Memory B cell (primary cell): ENCODE results near the gene AMD1.

Experiments
- ATAC-seq: fragments of 150-1000 bp; cut with Tn5 transposase; 2 replicates; pipeline ENCODE4 v1.10.0; 2021; ENCODE audit warnings: low read depth, mild to moderate bottlenecking, moderate library complexity
- DNase-seq, 2 donors: peaks; one replicate each; pipeline ENCODE4 v3.0.0; 2022; ENCODE audit warnings: low spot score in 2 of 2
- H3K27ac Mint-ChIP-seq: one replicate; pipeline ENCODE4 v1.8.0; 2022; ENCODE audit warnings: mild to moderate bottlenecking, moderate library complexity, mixed read lengths
- H3K27me3 Mint-ChIP-seq: one replicate; pipeline ENCODE4 v1.8.0; 2022; ENCODE audit warnings: mixed read lengths
- H3K36me3 Mint-ChIP-seq: one replicate; pipeline ENCODE4 v1.8.0; 2022; ENCODE audit warnings: mild to moderate bottlenecking, mixed read lengths
- H3K4me1 Mint-ChIP-seq: one replicate; pipeline ENCODE4 v1.8.0; 2022; ENCODE audit warnings: mixed read lengths
- H3K4me3 Mint-ChIP-seq: one replicate; pipeline ENCODE4 v1.8.0; 2022; ENCODE audit warnings: mild to moderate bottlenecking, moderate library complexity, mixed read lengths
- H3K9me3 Mint-ChIP-seq: one replicate; pipeline ENCODE4 v1.8.0; 2022; ENCODE audit warnings: mixed read lengths

AMD1 gene

DNA sequence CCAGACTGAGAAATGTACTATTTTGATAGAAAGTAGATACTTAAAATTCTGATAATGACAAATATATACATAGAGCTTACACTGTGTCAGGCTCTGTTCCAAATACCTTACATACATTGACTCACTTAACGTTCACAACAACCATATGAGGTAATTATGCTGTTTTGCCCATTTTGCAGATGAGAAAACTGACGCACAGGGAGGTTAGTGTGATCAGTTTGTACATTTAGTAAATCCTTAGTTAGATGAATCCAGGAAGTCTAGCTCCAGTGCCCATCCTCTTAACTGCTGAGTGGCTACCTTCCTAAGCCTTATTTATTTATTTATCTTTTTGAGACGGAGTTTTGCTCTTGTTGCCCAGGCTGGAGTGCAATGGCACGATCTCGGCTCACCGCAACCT, 60.6 kb downstream of the AMD1 start:
- Mint-ChIP-seq H3K9me3 (no peaks in the 10 kb centered on the region), H3K27ac (no peak overlapping the region), H3K27me3 (no peaks in the 10 kb centered on the region), H3K4me3 (no peak overlapping the region), H3K4me1 (peaks cover 6% of the 10 kb centered on the region), H3K36me3 (no peaks in the 10 kb centered on the region)
- DNase-seq (no peak), ATAC-seq (no peak)

DNA sequence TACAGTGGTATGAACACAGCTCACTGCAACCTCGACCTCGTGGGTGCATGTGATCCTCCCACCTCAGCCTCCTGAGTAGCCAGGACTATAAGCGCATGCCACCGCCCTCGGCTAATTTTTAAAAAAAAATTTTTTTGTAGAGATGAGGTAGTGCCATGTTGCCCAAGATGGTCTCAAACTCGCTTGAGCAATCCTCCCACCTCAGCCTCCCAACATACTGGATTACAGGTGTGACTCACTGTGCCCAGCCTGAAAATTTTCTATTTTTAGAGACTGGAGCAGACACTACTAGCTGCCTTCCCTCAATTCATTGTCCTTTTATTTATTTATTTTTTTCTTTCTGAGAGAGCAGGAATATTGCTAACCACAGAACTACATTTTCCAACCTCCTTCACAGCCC, 63.6 kb downstream of the AMD1 start:
- no peaks in the 10 kb centered on the region for H3K36me3 Mint-ChIP-seq
- ATAC-seq (no peak), DNase-seq (no peak)
- no peaks in the 10 kb centered on the region for H3K27me3 Mint-ChIP-seq
- H3K27ac Mint-ChIP-seq: no peak overlapping the region
- no peaks in the 10 kb centered on the region for H3K9me3 Mint-ChIP-seq
- H3K4me1 Mint-ChIP-seq: peaks cover 6% of the 10 kb centered on the region
- no peak overlapping the region for H3K4me3 Mint-ChIP-seq

GRCh38 chr6:110939429-110940200, 65.0 kb downstream of the AMD1 start:
- H3K4me1 Mint-ChIP-seq: peaks cover 3% of the 10 kb centered on the region
- H3K27me3 Mint-ChIP-seq: no peaks in the 10 kb centered on the region
- DNase-seq: no peak
- H3K9me3 Mint-ChIP-seq: no peaks in the 10 kb centered on the region
- H3K36me3 Mint-ChIP-seq: no peaks in the 10 kb centered on the region
- no peak overlapping the region for H3K27ac Mint-ChIP-seq
- no peak overlapping the region for H3K4me3 Mint-ChIP-seq
- no peak for ATAC-seq

- H3K27me3 Mint-ChIP-seq: no peaks in the 10 kb centered on the region
- peaks cover 3% of the 10 kb centered on the region for H3K4me1 Mint-ChIP-seq
- no peaks in the 10 kb centered on the region for H3K9me3 Mint-ChIP-seq
- no peak overlapping the region for H3K4me3 Mint-ChIP-seq
- no peak for DNase-seq
- ATAC-seq: peak; percentile 98
- H3K27ac Mint-ChIP-seq: no peak overlapping the region
- H3K36me3 Mint-ChIP-seq: no peaks in the 10 kb centered on the region
Observed at GRCh38 chr6:110944681-110945151, 70.1 kb downstream of the AMD1 start.
